WTC11 (cell line): ENCODE measurements around the gene CCDC81.

ENCODE experiments used
- ZNF532 ChIP-seq: fragments of 250-450 bp; sonication (Bioruptor Pico); IDR thresholded peaks from 2 replicates; pipeline ENCODE4 v1.9.0; 2021; ENCODE audit warnings: mild to moderate bottlenecking, borderline replicate concordance
- TF ChIP-seq, protein P1 (sequence below): fragments of 200-600 bp; IDR thresholded peaks from 2 replicates; pipeline ENCODE4 v1.8.0; 2022; ENCODE audit warnings: antibody characterized with exemption
- TF ChIP-seq, protein P2 (sequence below): sonication (generic); formaldehyde crosslinking; IDR thresholded peaks from 2 replicates; pipeline ENCODE4 v1.8.1; 2023; ENCODE audit warnings: mild to moderate bottlenecking, moderate library complexity, missing genetic modification reagents

DNA sequence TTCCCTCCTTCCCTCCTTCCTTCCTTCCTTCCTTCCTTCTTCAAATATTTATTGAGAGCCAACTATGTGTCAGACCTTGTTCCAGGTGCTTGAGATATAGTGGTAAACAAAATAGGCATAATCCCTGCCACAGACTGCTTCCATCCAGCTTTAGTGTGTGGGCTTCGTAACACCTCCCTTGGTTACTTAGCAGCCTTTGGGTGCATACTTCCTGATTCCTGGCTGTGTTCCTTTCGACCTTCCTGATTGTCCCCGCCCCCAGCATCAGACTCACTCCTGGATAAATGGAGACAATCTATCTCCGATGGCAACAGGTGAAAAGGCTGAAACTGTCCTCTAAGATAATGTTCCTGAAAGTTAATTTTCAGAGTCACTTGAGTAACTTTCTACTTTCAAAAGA is 13.5 kb downstream of the CCDC81 start:
- TF ChIP-seq, protein P1, sequence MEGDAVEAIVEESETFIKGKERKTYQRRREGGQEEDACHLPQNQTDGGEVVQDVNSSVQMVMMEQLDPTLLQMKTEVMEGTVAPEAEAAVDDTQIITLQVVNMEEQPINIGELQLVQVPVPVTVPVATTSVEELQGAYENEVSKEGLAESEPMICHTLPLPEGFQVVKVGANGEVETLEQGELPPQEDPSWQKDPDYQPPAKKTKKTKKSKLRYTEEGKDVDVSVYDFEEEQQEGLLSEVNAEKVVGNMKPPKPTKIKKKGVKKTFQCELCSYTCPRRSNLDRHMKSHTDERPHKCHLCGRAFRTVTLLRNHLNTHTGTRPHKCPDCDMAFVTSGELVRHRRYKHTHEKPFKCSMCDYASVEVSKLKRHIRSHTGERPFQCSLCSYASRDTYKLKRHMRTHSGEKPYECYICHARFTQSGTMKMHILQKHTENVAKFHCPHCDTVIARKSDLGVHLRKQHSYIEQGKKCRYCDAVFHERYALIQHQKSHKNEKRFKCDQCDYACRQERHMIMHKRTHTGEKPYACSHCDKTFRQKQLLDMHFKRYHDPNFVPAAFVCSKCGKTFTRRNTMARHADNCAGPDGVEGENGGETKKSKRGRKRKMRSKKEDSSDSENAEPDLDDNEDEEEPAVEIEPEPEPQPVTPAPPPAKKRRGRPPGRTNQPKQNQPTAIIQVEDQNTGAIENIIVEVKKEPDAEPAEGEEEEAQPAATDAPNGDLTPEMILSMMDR: no peak
- no peak for TF ChIP-seq ZNF532 (CRISPR knock-in tag)
- TF ChIP-seq, protein P2, sequence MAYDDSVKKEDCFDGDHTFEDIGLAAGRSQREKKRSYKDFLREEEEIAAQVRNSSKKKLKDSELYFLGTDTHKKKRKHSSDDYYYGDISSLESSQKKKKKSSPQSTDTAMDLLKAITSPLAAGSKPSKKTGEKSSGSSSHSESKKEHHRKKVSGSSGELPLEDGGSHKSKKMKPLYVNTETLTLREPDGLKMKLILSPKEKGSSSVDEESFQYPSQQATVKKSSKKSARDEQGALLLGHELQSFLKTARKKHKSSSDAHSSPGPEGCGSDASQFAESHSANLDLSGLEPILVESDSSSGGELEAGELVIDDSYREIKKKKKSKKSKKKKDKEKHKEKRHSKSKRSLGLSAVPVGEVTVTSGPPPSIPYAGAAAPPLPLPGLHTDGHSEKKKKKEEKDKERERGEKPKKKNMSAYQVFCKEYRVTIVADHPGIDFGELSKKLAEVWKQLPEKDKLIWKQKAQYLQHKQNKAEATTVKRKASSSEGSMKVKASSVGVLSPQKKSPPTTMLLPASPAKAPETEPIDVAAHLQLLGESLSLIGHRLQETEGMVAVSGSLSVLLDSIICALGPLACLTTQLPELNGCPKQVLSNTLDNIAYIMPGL: no peak
